Measurements from ENCODE around the gene CLDN20.
A peak's percentile ranks its signal among the peaks of the same experiment; 100 is the strongest.

The CLDN20 gene

DNA sequence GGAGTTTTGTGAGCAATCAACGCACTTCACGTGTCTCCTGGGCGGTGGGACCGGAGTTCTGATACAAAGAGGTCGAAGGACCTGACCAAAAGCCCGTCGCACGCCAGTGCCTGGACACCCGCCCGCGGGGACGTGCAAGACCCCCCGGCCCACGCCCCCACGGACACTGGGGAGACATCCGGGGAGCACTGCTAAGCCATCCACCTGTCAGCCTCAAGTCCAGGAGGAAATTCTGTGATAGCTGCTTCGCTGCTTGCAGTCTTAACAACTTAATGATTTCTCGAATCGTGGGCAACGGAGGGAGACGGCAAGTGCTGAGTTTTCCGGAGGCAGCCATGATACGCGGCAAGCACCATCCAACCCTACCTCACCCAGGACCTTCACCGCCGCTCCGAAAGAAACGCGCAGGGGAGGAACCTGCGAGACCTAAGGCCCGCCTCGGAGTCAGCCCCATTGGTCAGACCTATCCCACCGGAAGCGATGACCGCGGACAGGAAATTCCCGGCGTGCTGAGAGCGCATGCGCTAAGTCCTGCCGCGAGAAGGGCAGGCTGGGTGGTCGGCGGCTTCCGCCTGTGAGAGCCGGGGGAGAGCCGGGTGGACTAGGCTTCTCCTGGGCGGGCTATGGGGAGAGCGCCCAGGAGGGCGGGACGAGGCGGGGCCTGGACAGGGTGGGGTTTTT, 50.4 kb downstream of the CLDN20 start, which contains the start of gene TFB1M:
TSS of gene TFB1M (minus strand) at position 393 of the 681 bp plus-strand sequence. CDS start at position 337, 56 bp downstream.
- peak; percentile 97 for DNase-seq

DNA sequence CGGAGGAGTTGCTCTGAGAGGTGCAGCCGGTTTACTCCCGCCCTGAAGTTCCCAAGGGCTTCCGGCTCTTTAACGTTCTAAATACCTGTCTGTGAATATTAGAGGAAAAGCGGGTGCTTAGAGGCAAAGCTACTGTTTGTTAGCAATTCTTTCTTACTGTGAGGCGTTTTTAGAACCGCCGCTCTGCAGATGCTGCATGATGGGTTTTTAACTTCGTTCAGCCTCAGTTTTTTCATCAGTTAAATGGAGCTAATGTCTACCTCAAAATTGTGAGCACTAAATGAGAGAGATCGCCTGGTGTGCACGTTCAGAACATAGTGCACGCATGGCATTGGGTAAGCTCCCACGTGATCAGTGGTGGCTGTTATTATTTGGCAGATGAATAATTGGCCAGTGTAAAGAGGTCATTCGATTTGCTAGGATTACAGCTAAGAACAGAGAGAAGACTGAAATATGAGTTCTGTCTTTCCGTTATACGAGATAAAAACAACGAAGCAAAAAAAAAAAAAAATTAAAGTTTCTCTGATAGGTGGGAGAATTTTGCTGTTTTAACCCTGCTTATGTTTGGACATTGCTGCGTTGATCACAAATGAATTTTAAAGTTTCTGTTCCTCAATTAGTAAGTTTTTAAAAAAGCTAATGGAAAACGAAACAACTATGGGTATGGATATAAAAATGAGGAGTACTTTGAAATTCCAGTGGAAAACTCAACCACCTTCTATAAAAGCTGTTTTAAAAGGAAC, 51.1 kb downstream of the CLDN20 start:
- peak; percentile 18 for DNase-seq

DNA sequence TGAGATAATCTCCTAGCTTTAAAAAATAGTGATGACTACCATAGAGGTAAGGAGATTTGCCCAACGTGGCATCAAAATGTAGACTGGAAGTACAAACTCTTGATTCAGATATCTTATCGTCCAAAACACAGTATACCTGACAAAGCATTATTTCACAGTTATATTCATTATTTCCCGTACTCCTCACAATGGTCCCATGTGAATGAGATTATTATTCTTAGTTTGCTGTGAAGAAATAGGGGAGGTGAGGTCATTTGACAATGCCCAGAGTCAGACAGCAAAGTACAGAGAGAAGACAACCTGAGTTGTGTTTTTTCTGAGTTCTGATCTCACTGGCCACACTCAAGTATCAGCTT, 51.7 kb downstream of the CLDN20 start:
- DNase-seq: no peak

DNA sequence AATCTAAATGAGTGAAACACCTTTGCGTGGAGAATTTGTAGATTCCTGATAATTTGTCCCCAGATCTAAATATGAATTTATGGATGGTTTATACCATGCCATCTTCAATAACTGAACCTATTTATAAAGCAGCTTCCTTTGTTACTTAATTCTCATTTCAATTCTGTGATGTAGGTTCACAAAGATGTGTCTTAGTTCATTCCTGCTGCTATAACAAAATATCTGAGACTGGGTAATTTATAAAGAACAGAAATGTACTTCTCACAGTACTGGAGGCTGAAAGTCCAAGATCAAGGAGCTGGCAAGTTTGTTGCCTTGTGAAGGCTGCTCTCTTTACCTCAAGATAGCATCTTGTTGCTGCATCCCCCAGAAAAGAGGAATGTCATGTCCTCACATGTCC, 52.6 kb downstream of the CLDN20 start:
- DNase-seq: no peak

DNA sequence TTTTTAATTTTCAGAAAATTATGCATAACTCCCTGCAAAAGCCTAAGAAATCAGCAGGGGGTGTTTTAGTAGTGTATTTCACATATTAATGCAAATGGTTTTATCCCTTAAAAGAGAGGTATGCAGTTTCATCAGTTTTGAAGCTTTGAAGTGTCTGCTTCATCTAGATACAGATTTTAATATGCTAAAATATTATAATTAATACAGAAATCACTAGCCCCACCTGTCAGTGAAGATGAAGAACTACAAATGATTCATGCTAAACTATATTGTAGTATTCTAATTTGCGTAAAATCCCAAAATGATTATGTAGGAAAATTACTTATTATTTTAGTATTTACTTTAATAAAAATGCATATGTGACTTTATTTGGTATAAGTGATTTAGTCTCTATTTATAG, 53.4 kb downstream of the CLDN20 start:
- no peak for DNase-seq

DNA sequence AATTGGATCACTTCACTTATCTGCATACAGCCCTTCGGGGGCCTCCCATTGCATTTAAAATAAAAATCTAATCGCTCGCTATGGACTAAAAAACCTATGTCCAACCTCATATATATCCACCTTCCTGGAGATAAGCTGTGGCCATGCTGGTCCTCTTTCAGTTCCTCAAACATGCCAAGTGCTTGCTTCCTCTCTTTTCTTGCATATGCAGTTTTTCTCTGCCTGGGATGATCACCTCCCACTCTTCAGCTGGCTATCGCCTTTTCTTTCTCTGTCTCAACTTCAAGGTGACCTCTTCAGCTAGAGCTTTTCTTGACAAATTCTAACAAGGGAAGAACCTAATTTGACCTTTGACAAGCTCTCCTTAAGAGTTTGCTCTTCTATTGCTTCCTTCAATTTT, 56.1 kb downstream of the CLDN20 start:
- no peak for DNase-seq

DNA sequence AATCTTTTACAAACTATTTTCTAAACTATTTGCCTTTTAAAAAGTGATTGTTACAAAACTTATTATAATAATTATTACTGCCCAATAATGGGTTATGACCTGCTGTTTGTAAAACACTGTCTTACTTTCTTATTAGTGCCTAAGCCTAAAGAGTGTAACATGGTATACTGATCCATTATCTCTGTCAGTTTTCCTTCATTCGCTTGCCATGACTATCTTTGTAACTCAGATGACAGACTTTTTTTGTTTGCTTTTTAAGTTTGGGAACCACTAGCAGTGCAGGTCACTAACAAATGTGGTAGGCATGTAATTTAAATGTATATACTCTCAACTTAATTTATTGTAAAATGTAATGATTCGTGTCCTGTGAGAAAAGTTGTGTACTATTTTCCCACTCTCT, 60.4 kb downstream of the CLDN20 start:
- DNase-seq: no peak

DNA sequence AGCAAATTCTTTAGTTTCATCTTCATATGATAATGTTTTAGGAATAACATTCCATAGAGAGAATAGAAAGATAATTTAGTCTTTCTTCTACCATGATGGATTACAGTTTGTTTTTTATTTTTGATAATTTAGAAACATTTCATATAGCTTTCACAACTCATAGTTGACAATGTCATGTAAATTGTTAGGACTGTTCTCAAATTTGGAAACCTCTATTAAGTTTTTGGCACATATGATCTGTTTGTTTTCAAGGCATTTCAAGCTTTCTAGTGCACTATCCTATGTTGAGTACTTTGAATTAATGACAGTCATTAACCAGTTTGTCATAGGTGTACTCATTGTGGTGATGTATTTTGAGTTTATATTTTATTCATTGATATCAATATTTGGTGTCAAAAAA, 61.2 kb downstream of the CLDN20 start:
- DNase-seq: no peak

DNA sequence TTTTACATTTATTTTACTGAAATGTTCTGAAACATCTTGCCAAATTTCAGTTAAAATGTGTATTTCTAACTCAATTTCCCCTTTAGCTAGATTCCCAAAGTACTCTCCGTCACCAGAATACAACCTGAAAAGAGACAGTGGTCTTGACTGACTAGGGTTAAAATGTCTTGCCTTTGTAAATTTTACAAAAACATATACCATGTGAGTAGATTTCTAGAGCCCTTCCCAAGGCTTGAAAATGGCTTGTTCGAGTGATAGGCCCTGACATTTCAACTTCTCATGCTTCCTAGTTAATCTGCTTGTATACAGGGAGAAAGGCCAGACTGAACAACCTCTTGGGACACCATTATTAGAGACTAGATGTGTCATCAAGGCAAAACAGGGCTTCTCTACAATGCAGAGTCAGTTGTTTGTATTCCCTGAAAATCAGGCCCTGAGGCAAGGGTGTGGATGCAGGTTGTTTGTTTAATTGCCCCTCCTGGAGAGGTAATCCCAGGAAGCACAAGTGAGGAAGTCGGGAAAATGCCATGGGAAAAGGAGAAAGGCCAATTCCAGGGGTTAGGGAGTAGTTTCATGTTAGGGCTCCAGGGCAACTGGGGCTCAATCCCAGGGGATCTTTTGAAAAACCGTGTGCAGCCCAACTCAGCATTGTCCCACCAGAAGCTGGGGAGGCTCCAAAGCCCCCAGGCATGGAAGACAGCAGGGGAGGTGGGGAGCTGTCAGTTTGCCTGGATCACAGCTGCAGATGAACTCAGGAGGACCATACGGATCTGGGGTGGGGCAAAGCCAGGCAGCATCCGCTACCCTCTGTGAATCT, 62.1 kb downstream of the CLDN20 start:
- no peak for DNase-seq
